B cell (primary cell): ENCODE results near the gene CCDC182. TPM values are rescaled to one million over a fixed set of nuclear protein-coding genes. Genes with fewer than 3 reads are reported as not detected.

Experiments used
- ATAC-seq: fragments of 200-7000 bp; cut with Tn5 transposase; one replicate; pipeline ENCODE4 v1.10.0; 2021; ENCODE audit warnings: low read depth, mild to moderate bottlenecking, moderate number of reproducible peaks, moderate library complexity
- CTCF ChIA-PET: fragments of 350-600 bp; sonication (Branson Sonifier 250); formaldehyde crosslinking; loops from one replicate; lab custom pipeline; 2021; ENCODE audit warnings: antibody characterized with exemption, inconsistent platforms; lab: Charles Lee
- POLR2A ChIA-PET: fragments of 350-600 bp; sonication (Branson Sonifier 250); formaldehyde crosslinking; loops from one replicate; lab custom pipeline; 2021; ENCODE audit warnings: antibody characterized with exemption; lab: Charles Lee
- DNase-seq: peaks from one replicate; pipeline ENCODE4 v3.0.0; 2013
- H2AFZ ChIP-seq: 2 replicates; pipeline ENCODE4 v1.6.1; 2012; ENCODE audit warnings: mild to moderate bottlenecking, low read depth, low read length; ENCODE audit not compliant: insufficient read depth, poor library complexity, severe bottlenecking
- H3K27ac ChIP-seq, 2 donors: 1 replicate in 1 of 2; 2 replicates in 1 of 2; pipeline ENCODE4 v1.5.1; 2012 to 2013; ENCODE audit warnings: low read length in 2 of 2, mild to moderate bottlenecking in 2 of 2, moderate library complexity in 1 of 2
- H3K27me3 ChIP-seq, 4 experiments: fragments of 200-600 bp in 1 of 4; sonication (generic) in 1 of 4; replicated peaks in 1 of 4; 1 replicate in 2 of 4; 2 replicates in 2 of 4; pipeline versions ENCODE4 v1.6.1 to v1.7.0; 2013 to 2016; ENCODE audit warnings: low read length in 3 of 4, mild to moderate bottlenecking in 2 of 4, mixed read lengths in 1 of 4, moderate library complexity in 1 of 4; ENCODE audit not compliant: insufficient read depth in 4 of 4, control insufficient read depth in 3 of 4; ENCODE audit errors: control extremely low read depth in 1 of 4
- H3K36me3 ChIP-seq, 2 experiments: replicated peaks in 1 of 2; 1 replicate in 1 of 2; 2 replicates in 1 of 2; pipeline versions ENCODE4 v1.6.1 to v1.7.1; 2013; ENCODE audit warnings: low read length in 1 of 2; ENCODE audit not compliant: insufficient read depth in 2 of 2, control insufficient read depth in 1 of 2; ENCODE audit errors: control extremely low read depth in 1 of 2, extremely low read depth in 1 of 2
- H3K4me1 ChIP-seq, 2 donors: fragments of 200-600 bp in 1 of 2; sonication (generic) in 1 of 2; 1 replicate in 1 of 2; 2 replicates in 1 of 2; pipeline versions ENCODE4 v1.5.1 to v1.6.1; 2013 to 2017; ENCODE audit warnings: low read length in 2 of 2; ENCODE audit not compliant: control insufficient read depth in 2 of 2, insufficient read depth in 2 of 2
- H3K4me2 ChIP-seq: replicated peaks from 2 replicates; pipeline ENCODE3; 2012; ENCODE audit warnings: mild to moderate bottlenecking, low read depth, low read length; ENCODE audit not compliant: poor library complexity, severe bottlenecking
- H3K4me3 ChIP-seq, 5 experiments: fragments of 200-600 bp in 1 of 5; sonication (generic) in 1 of 5; 1 replicate in 3 of 5; 2 replicates in 2 of 5; pipeline versions ENCODE4 v1.5.1 to v1.7.0; 2011 to 2016; ENCODE audit warnings: low read length in 4 of 5, mild to moderate bottlenecking in 4 of 5, low read depth in 2 of 5, control low read depth in 1 of 5, moderate library complexity in 1 of 5; ENCODE audit not compliant: insufficient read depth in 1 of 5; ENCODE audit errors: control extremely low read depth in 1 of 5, extremely low read depth in 1 of 5
- H3K79me2 ChIP-seq: fragments of 200-600 bp; sonication (generic); one replicate; pipeline ENCODE4 v1.6.0; 2016; ENCODE audit warnings: low read length; ENCODE audit not compliant: control insufficient read depth, insufficient read depth
- H3K9ac ChIP-seq: fragments of 200-600 bp; sonication (generic); 2 replicates; pipeline ENCODE4 v1.6.1; 2017; ENCODE audit warnings: mild to moderate bottlenecking, low read length, moderate library complexity
- H3K9me3 ChIP-seq, 3 donors: one replicate each; pipeline versions ENCODE4 v1.6.1 to v1.7.1; 2013; ENCODE audit warnings: low read length in 2 of 3; ENCODE audit not compliant: control insufficient read depth in 2 of 3, insufficient read depth in 1 of 3; ENCODE audit errors: control extremely low read depth in 1 of 3
- H4K20me1 ChIP-seq: 2 replicates; pipeline ENCODE4 v1.6.0; 2012; ENCODE audit warnings: mild to moderate bottlenecking, low read length; ENCODE audit not compliant: insufficient read depth, control insufficient read depth, poor library complexity, severe bottlenecking
- H3K27ac Mint-ChIP-seq: one replicate; pipeline ENCODE4 v1.8.0; 2021; ENCODE audit warnings: mixed read lengths
- H3K27me3 Mint-ChIP-seq: one replicate; pipeline ENCODE4 v1.8.0; 2021; ENCODE audit warnings: mixed read lengths
- H3K4me1 Mint-ChIP-seq: one replicate; pipeline ENCODE4 v1.8.0; 2021; ENCODE audit warnings: mixed read lengths
- H3K4me3 Mint-ChIP-seq: one replicate; pipeline ENCODE4 v1.8.0; 2021; ENCODE audit warnings: mixed read lengths
- H3K9me3 Mint-ChIP-seq: one replicate; pipeline ENCODE4 v1.8.0; 2022; ENCODE audit warnings: mixed read lengths; ENCODE audit not compliant: insufficient read depth
- EZH2 ChIP-seq: IDR thresholded peaks from 2 replicates; pipeline ENCODE4 v1.6.1; 2012; ENCODE audit warnings: borderline replicate concordance, low read depth, mild to moderate bottlenecking, moderate library complexity, low read length; ENCODE audit not compliant: insufficient read depth, poor library complexity, severe bottlenecking
- WGBS: methylation state at CpG from one replicate; pipeline ENCODE4 v1.1.5; 2013; ENCODE audit warnings: missing lambda C conversion rate; ENCODE audit not compliant: insufficient coverage; 5-methylcytosine and 5-hydroxymethylcytosine counted together
- intact Hi-C: fragments of 100-400 bp; cut with micrococcal nuclease; formaldehyde crosslinking; loops from one replicate; pipeline ENCODE4 v1.10.0; 2022
- polyA plus RNA-seq: library from polyadenylated mRNA; depleted of rRNA; stranded (reverse); fragments of >200 nt; gene quantifications from 2 replicates; pipeline ENCODE4 v1.2.3, GENCODE V29; 2012
- total RNA-seq, 2 donors: library from RNA; stranded (reverse); fragments of 120-200 nt in 1 of 2; gene quantifications; 1 replicate in 1 of 2; 2 replicates in 1 of 2; pipeline versions ENCODE4 v1.2.3 to v1.2.4, GENCODE V29; 2013 to 2022
- TF ChIP-seq, protein P1 (sequence below): fragments of 200-600 bp; IDR thresholded peaks from one replicate; pipeline ENCODE4 v1.8.0; 2022; ENCODE audit warnings: antibody characterized with exemption, mild to moderate bottlenecking

Gene CCDC182
- total and polyA plus RNA-seq, 2 donors (not counting 1 experiment from before 2014, with no cell fraction given), result not detected

DNA sequence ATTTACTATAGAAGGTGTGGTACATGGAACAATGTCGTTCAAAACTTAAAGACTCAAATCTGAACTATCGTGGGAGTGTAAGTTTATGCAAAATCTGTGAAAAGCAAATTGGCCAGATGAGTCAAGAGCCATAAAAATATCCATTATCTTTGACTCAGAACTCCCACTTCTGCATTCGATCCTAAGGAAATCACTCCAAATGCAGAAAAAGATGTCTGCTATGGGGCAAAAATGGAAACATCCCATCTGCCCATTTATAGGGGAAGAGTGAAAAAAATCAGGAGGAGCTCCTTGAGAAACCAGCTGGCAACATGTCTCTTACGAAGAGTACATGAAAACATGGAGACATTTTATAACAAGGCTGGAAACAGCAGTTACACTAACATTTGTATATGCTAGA lies 43.6 kb upstream of the CCDC182 start:
- Histone ChIP-seq H3K27ac (no peak overlapping the region), H3K9me3 (no peaks in the 10 kb centered on the region), H3K9ac (no peak overlapping the region), H3K4me1 (no peaks in the 10 kb centered on the region), H2AFZ (no peak overlapping the region), H3K36me3 (no peaks in the 10 kb centered on the region), H3K4me2 (no peak overlapping the region), H3K27me3 (peaks cover 0 to 8% (median 7%) of the 10 kb centered on the region in 4 experiments), H3K4me3 (no peak overlapping the region), H4K20me1 (no peaks in the 10 kb centered on the region), H3K79me2 (no peaks in the 10 kb centered on the region)
- Mint-ChIP-seq H3K9me3 (no peaks in the 10 kb centered on the region), H3K4me3 (no peak overlapping the region), H3K27ac (no peak overlapping the region), H3K4me1 (no peaks in the 10 kb centered on the region), H3K27me3 (peaks cover 49% of the 10 kb centered on the region)
- DNase-seq, result no peak
- TF ChIP-seq EZH2, result no peak
- TF ChIP-seq, protein P1, sequence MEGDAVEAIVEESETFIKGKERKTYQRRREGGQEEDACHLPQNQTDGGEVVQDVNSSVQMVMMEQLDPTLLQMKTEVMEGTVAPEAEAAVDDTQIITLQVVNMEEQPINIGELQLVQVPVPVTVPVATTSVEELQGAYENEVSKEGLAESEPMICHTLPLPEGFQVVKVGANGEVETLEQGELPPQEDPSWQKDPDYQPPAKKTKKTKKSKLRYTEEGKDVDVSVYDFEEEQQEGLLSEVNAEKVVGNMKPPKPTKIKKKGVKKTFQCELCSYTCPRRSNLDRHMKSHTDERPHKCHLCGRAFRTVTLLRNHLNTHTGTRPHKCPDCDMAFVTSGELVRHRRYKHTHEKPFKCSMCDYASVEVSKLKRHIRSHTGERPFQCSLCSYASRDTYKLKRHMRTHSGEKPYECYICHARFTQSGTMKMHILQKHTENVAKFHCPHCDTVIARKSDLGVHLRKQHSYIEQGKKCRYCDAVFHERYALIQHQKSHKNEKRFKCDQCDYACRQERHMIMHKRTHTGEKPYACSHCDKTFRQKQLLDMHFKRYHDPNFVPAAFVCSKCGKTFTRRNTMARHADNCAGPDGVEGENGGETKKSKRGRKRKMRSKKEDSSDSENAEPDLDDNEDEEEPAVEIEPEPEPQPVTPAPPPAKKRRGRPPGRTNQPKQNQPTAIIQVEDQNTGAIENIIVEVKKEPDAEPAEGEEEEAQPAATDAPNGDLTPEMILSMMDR, result no peak
- intact Hi-C loops, result no loop called here
- CTCF ChIA-PET, result interaction anchor here (1.2 kb wide), 1 partner anchor 44 kb away, joined by 3 read pairs; no protein-coding TSS in a partner anchor
- WGBS, result no CpG with 5 or more reads among the region's 4 CpGs
- POLR2A ChIA-PET, result no interaction called here
- no peak for ATAC-seq

DNA sequence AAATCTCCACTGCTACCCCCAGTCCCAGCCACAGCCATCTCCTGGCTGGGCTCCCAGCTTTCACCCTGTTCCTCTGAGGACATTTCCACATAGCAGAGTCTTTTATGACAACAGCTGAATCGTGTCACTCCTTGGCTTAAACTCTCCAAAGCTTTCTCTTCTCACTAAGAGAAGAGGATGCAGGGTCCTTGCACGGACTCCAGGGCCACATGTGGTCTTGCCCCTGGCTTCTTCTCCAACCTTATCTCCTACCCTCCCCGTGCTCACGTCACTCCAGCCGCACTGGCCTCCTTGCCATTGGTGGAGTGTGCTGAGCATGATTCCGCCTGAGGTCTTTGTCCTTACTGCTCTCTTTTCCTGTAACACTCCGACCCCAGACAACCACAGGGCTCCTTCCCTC lies 39.9 kb upstream of the CCDC182 start:
- H3K36me3 ChIP-seq, result no peaks in the 10 kb centered on the region
- peaks cover 7 to 9% of the 10 kb centered on the region in 2 donors for H3K4me1 ChIP-seq
- H4K20me1 ChIP-seq, result no peaks in the 10 kb centered on the region
- no peak overlapping the region for H3K4me3 ChIP-seq
- Mint-ChIP-seq H3K27me3 (peaks cover 43% of the 10 kb centered on the region), H3K27ac (no peak overlapping the region), H3K4me3 (no peak overlapping the region), H3K4me1 (peaks cover 1% of the 10 kb centered on the region), H3K9me3 (no peaks in the 10 kb centered on the region)
- POLR2A ChIA-PET, result no interaction called here
- no peak overlapping the region for H3K9ac ChIP-seq
- ATAC-seq, result no peak
- no peaks in the 10 kb centered on the region for H3K79me2 ChIP-seq
- no peak overlapping the region for H2AFZ ChIP-seq
- H3K27ac ChIP-seq, result no peak overlapping the region
- intact Hi-C loops, result no loop called here
- CTCF ChIA-PET, result interaction anchor here (1.9 kb wide), 1 partner anchor 18 kb away, joined by 7 read pairs; no protein-coding TSS in a partner anchor
- no peak for TF ChIP-seq EZH2
- TF ChIP-seq, protein P1, result no peak
- 95% methylated on average over 5 of the region's 7 CpGs for WGBS
- no peak for DNase-seq
- H3K27me3 ChIP-seq, result peaks cover 0 to 23% (median 10%) of the 10 kb centered on the region in 4 experiments
- peaks cover 0 to 4% (median 0%) of the 10 kb centered on the region in 3 donors for H3K9me3 ChIP-seq
- no peak overlapping the region for H3K4me2 ChIP-seq
